ENCODE measurements around the gene MDM1.

DNA sequence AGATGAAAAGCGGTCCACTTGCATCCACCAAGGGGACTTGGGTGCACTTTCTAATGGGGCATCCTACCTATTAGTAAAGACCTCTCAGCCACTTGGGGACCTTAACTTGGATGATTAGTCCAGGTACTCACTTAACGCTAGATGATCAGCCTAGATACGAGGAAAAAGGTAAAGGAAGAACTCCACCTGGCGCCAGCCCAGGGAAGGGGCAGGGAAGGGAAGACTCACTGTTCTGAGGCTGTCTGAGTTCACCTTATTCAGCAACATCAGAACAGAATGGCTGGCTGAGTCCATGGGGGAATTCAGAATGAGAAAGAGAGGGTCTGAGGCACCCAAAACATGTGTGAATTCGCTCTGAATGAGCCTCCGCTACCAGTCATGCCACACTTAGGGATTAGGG, 85.8 kb downstream of the MDM1 start:
- TF ChIP-seq, protein P1, sequence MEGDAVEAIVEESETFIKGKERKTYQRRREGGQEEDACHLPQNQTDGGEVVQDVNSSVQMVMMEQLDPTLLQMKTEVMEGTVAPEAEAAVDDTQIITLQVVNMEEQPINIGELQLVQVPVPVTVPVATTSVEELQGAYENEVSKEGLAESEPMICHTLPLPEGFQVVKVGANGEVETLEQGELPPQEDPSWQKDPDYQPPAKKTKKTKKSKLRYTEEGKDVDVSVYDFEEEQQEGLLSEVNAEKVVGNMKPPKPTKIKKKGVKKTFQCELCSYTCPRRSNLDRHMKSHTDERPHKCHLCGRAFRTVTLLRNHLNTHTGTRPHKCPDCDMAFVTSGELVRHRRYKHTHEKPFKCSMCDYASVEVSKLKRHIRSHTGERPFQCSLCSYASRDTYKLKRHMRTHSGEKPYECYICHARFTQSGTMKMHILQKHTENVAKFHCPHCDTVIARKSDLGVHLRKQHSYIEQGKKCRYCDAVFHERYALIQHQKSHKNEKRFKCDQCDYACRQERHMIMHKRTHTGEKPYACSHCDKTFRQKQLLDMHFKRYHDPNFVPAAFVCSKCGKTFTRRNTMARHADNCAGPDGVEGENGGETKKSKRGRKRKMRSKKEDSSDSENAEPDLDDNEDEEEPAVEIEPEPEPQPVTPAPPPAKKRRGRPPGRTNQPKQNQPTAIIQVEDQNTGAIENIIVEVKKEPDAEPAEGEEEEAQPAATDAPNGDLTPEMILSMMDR (IDR thresholded peaks at IDR 0.05 in 8 of 11, conservative IDR thresholded peaks at IDR 0.05 in 3 of 11) = no peak
- TF ChIP-seq POLR2AphosphoS5 (IDR thresholded peaks at IDR 0.05) = no peak
